CD4-positive, alpha-beta T cell treated with Interleukin-15 for 4 hours (primary cell): Measurements from ENCODE around the gene GHR.

Experiments
- DNase-seq: peaks from one replicate; pipeline ENCODE4 v3.0.0-alpha.2; 2020; ENCODE audit warnings: low spot score

Gene GHR

GRCh38 chr5:42604171-42604711 lies 181.0 kb downstream of the GHR start:
- no peak for DNase-seq

GRCh38 chr5:42605490-42605889 lies 182.3 kb downstream of the GHR start:
- no peak for DNase-seq

GRCh38 chr5:42606464-42606869 lies 183.2 kb downstream of the GHR start:
- no peak for DNase-seq

- no peak for DNase-seq
These were observed 188.2 kb downstream of the GHR start for GRCh38 chr5:42611437-42611836.

- no peak for DNase-seq
These were observed 189.6 kb downstream of the GHR start for GRCh38 chr5:42612750-42613366.

- no peak for DNase-seq
These were observed 191.3 kb downstream of the GHR start for GRCh38 chr5:42614509-42614908.

- DNase-seq, result no peak
These were observed 197.5 kb downstream of the GHR start for GRCh38 chr5:42620579-42621216.

- DNase-seq, result no peak
These were observed 198.0 kb downstream of the GHR start for GRCh38 chr5:42621242-42621641.

- DNase-seq, result no peak
These were observed 198.4 kb downstream of the GHR start for GRCh38 chr5:42621662-42622061.

- DNase-seq, result no peak
These were observed 201.7 kb downstream of the GHR start for GRCh38 chr5:42624912-42625311.

- no peak for DNase-seq
These were observed 203.2 kb downstream of the GHR start for GRCh38 chr5:42626462-42626861.

GRCh38 chr5:42628821-42629220 lies 205.6 kb downstream of the GHR start:
- no peak for DNase-seq

- DNase-seq, result no peak
These were observed 206.0 kb downstream of the GHR start for GRCh38 chr5:42629284-42629683.

- DNase-seq, result no peak
These were observed 208.0 kb downstream of the GHR start for GRCh38 chr5:42631241-42631640.

GRCh38 chr5:42632354-42632900 lies 209.2 kb downstream of the GHR start:
- DNase-seq, result no peak

- no peak for DNase-seq
These were observed 211.3 kb downstream of the GHR start for GRCh38 chr5:42634575-42634974.

- DNase-seq, result no peak
These were observed 213.2 kb downstream of the GHR start for GRCh38 chr5:42636425-42636824.

- no peak for DNase-seq
These were observed 213.7 kb downstream of the GHR start for GRCh38 chr5:42636946-42637345.

- no peak for DNase-seq
These were observed 215.7 kb downstream of the GHR start for GRCh38 chr5:42638972-42639371.

- DNase-seq, result no peak
These were observed 217.6 kb downstream of the GHR start for GRCh38 chr5:42640835-42641234.

- DNase-seq, result no peak
These were observed 218.2 kb downstream of the GHR start for GRCh38 chr5:42641336-42642005.

- DNase-seq, result no peak
These were observed 218.8 kb downstream of the GHR start for GRCh38 chr5:42642006-42642405.

GRCh38 chr5:42643360-42643759 lies 220.1 kb downstream of the GHR start:
- no peak for DNase-seq
